ENCODE results near the gene CTSS.

GRCh38 chr1:150791585-150791984, 26.0 kb upstream of the CTSS start:
- TF ChIP-seq CTCF (conservative IDR thresholded peaks at IDR 0.05; ENCODE audit: low read depth, low read length) (no peak), EZH2phosphoT487 (IDR thresholded peaks at IDR 0.05; ENCODE audit: borderline replicate concordance, low read length) (no peak)

All from PC-3 (cell line).